Measurements from ENCODE around the gene GTF3C2. TPM values are rescaled to one million over a fixed set of nuclear protein-coding genes. Genes with fewer than 3 reads are reported as not detected.

The GTF3C2 gene
- total and polyA plus RNA-seq, 10 of the 15 experiments (the other 5 are each of a cell fraction or from before 2014, with no cell fraction given), result 45.9 to 105 (median 80.3) TPM

DNA sequence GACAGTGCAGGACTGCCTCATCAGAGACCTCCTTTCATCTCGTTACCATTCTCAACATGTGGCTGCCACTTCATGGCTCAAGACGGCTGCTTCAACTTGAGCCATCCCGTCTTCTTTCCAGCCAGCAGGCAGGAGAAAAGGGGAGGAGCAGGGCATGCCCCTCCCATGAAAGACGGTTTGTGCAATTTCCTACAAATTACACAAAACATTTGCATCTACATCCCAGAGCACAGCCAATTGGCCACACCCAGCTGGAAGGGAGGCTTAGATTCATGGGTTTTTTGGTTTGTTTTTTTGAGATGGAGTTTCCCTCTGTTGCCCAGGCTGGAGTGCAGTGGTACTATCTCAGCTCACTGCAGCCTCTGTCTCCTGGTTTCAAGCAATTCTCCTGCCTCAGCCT lies 60.1 kb downstream of the GTF3C2 start:
- H2AFZ ChIP-seq (ENCODE audit: control insufficient read depth, low read depth, low read length), result no peak overlapping the region
- no peaks in the 10 kb centered on the region; a peak in 2 of 4 replicates for H3K27me3 ChIP-seq (replicated peaks in 1 of 2; ENCODE audit: control insufficient read depth in 2 of 2, insufficient read depth in 2 of 2, low read length in 1 of 2)
- ChIA-PET POLR2A (interaction anchor here (0.6 kb wide), 1 partner anchor 13 kb away, joined by 3 read pairs; no protein-coding TSS in a partner anchor), SMC1A (ENCODE audit: uncharacterized antibody, unreplicated experiment) (no interaction called here), CTCF (interaction anchor here (1.1 to 2.4 kb wide), 2 partner anchors 14 to 17 kb away, joined by 3 to 6 read pairs; partner anchors contain the start of gene TRIM54), RAD21 (ENCODE audit: unreplicated experiment) (no interaction called here)
- FAIRE-seq (no peak), DNase-seq (ENCODE audit: low read depth, low spot score) (no peak), ATAC-seq (no peak)
- no peaks in the 10 kb centered on the region for H3K36me3 ChIP-seq (ENCODE audit: control insufficient read depth in 2 of 2, insufficient read depth in 2 of 2, low read length in 1 of 2)
- no peak overlapping the region for H3K9ac ChIP-seq (ENCODE audit: control insufficient read depth, insufficient read depth, low read length)
- H3K9me3 ChIP-seq (replicated peaks; ENCODE audit: control insufficient read depth, insufficient read depth, low read length), result no peaks in the 10 kb centered on the region
- no peaks in the 10 kb centered on the region for H3K4me1 ChIP-seq (ENCODE audit: control insufficient read depth, insufficient read depth, low read length)
- in situ Hi-C loops (cut with MboI) (no loop called here), intact Hi-C loops (cut with micrococcal nuclease; ENCODE audit: unreplicated experiment) (no loop called here)
- no peaks in the 10 kb centered on the region for H3K79me2 ChIP-seq (ENCODE audit: control insufficient read depth, insufficient read depth, low read length)
- WGBS (ENCODE audit: insufficient coverage, insufficient replicate concordance, low lambda C conversion rate, missing lambda C conversion rate), result 36% methylated on average over 3 of the region's 4 CpGs
- no peak overlapping the region for H3K4me3 ChIP-seq
- BruUV-seq (replicated peaks), result no TSS peak
- H4K20me1 ChIP-seq (ENCODE audit: control insufficient read depth, insufficient read depth), result no peaks in the 10 kb centered on the region
- no peak overlapping the region for H3K27ac ChIP-seq (ENCODE audit: control insufficient read depth, insufficient read depth)
- no peak overlapping the region for H3K4me2 ChIP-seq (ENCODE audit: control insufficient read depth, insufficient read depth)
- no peak for TF ChIP-seq CREB1 (IDR thresholded peaks at IDR 0.05; ENCODE audit: low read depth)
- TF ChIP-seq TBL1XR1 (IDR thresholded peaks at IDR 0.05; ENCODE audit: low read depth, low read length), result no peak
- no peak for TF ChIP-seq FOXK2 (IDR thresholded peaks at IDR 0.05)
- TF ChIP-seq NR2F1 (conservative IDR thresholded peaks at IDR 0.05), result no peak
- TF ChIP-seq POLR2A (IDR thresholded peaks at IDR 0.05; ENCODE audit: low read depth, low read length), result no peak
- TF ChIP-seq, protein P1, sequence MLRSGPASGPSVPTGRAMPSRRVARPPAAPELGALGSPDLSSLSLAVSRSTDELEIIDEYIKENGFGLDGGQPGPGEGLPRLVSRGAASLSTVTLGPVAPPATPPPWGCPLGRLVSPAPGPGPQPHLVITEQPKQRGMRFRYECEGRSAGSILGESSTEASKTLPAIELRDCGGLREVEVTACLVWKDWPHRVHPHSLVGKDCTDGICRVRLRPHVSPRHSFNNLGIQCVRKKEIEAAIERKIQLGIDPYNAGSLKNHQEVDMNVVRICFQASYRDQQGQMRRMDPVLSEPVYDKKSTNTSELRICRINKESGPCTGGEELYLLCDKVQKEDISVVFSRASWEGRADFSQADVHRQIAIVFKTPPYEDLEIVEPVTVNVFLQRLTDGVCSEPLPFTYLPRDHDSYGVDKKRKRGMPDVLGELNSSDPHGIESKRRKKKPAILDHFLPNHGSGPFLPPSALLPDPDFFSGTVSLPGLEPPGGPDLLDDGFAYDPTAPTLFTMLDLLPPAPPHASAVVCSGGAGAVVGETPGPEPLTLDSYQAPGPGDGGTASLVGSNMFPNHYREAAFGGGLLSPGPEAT (IDR thresholded peaks at IDR 0.05; ENCODE audit: low read depth), result no peak
- TF ChIP-seq, protein P2, sequence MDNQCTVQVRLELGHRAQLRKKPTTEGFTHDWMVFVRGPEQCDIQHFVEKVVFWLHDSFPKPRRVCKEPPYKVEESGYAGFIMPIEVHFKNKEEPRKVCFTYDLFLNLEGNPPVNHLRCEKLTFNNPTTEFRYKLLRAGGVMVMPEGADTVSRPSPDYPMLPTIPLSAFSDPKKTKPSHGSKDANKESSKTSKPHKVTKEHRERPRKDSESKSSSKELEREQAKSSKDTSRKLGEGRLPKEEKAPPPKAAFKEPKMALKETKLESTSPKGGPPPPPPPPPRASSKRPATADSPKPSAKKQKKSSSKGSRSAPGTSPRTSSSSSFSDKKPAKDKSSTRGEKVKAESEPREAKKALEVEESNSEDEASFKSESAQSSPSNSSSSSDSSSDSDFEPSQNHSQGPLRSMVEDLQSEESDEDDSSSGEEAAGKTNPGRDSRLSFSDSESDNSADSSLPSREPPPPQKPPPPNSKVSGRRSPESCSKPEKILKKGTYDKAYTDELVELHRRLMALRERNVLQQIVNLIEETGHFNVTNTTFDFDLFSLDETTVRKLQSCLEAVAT (IDR thresholded peaks at IDR 0.05), result no peak
- no peak for TF ChIP-seq ZZZ3 (IDR thresholded peaks at IDR 0.05; ENCODE audit: control insufficient read depth, insufficient read length, low read depth)
- no peak for TF ChIP-seq SMAD1 (IDR thresholded peaks at IDR 0.05; ENCODE audit: low read depth, partially characterized antibody)
- TF ChIP-seq ZNF207 (IDR thresholded peaks at IDR 0.05; ENCODE audit: borderline replicate concordance), result no peak
- TF ChIP-seq, protein P3, sequence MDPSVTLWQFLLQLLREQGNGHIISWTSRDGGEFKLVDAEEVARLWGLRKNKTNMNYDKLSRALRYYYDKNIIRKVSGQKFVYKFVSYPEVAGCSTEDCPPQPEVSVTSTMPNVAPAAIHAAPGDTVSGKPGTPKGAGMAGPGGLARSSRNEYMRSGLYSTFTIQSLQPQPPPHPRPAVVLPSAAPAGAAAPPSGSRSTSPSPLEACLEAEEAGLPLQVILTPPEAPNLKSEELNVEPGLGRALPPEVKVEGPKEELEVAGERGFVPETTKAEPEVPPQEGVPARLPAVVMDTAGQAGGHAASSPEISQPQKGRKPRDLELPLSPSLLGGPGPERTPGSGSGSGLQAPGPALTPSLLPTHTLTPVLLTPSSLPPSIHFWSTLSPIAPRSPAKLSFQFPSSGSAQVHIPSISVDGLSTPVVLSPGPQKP (IDR thresholded peaks at IDR 0.05; ENCODE audit: low read depth, low read length), result no peak
- TF ChIP-seq ASH2L (IDR thresholded peaks at IDR 0.05; ENCODE audit: borderline replicate concordance, low read depth), result no peak
- no peak for TF ChIP-seq GATAD2B (conservative IDR thresholded peaks at IDR 0.05; ENCODE audit: low read depth)
- TF ChIP-seq IKZF1 (conservative IDR thresholded peaks at IDR 0.05), result no peak
- TF ChIP-seq ESRRA (IDR thresholded peaks at IDR 0.05; ENCODE audit: low read length), result no peak
- TF ChIP-seq SUPT20H (IDR thresholded peaks at IDR 0.05; ENCODE audit: borderline replicate concordance, control insufficient read depth, low read depth, low read length), result no peak
- TF ChIP-seq EED (IDR thresholded peaks at IDR 0.05; ENCODE audit: low read depth), result no peak
- no peak for TF ChIP-seq MEF2A (IDR thresholded peaks at IDR 0.05; ENCODE audit: insufficient read depth, low read depth, low read length)
- TF ChIP-seq, protein P4, sequence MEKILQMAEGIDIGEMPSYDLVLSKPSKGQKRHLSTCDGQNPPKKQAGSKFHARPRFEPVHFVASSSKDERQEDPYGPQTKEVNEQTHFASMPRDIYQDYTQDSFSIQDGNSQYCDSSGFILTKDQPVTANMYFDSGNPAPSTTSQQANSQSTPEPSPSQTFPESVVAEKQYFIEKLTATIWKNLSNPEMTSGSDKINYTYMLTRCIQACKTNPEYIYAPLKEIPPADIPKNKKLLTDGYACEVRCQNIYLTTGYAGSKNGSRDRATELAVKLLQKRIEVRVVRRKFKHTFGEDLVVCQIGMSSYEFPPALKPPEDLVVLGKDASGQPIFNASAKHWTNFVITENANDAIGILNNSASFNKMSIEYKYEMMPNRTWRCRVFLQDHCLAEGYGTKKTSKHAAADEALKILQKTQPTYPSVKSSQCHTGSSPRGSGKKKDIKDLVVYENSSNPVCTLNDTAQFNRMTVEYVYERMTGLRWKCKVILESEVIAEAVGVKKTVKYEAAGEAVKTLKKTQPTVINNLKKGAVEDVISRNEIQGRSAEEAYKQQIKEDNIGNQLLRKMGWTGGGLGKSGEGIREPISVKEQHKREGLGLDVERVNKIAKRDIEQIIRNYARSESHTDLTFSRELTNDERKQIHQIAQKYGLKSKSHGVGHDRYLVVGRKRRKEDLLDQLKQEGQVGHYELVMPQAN (conservative IDR thresholded peaks at IDR 0.05), result no peak

Measured in GM12878 (cell line).